Fibroblast of skin of left biceps (primary cell): ENCODE measurements around the gene ERCC8.
"Not testable (repeated sequence)": the region's sequence is repeated elsewhere in the genome, so short reads cannot be mapped to it uniquely, and the experiment has no call there.

Source experiments
- DNase-seq, 2 experiments: peaks; one replicate each; pipeline ENCODE4 v3.0.0-alpha.2; 2013; ENCODE audit warnings: low read depth in 2 of 2

ERCC8 gene

DNA sequence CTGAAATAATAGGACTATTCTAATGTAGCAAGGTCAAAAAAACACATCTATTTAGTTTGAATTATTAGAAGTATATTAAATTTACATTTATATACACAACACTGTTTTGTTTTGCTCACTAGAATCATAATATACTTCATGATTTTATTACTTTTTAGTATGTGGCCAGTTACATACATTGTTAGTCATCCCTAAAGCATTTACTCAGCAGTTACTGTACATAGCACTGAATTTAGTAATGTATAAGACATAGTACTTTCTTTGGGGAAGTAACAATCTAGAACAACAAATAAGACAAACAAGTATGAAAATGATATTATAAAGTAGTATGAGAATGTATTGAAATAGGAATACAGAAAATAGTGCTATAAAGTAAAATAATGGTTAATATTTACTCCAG, 28.2 kb downstream of the ERCC8 start:
- DNase-seq: peak in 1 of 2 experiments; percentile 10

DNA sequence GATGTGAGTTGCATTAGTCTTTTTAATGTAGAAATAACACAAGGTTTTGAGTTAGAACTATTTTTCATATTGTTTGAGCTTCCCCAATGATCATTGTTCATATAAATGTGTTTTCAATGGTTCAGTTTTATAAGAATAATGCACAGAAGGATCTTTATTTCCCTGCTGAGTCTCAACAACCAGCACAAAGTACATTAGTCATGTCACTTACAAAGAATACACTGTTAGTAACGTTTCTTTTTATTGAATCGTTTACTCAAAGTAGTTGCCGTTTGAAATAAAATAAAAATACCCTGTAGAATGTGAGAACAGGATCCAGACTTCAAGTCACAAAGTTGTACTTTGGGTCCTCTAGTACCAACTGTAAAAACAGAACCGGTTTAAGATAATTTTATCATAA, 41.5 kb downstream of the ERCC8 start:
- DNase-seq: no peak

DNA sequence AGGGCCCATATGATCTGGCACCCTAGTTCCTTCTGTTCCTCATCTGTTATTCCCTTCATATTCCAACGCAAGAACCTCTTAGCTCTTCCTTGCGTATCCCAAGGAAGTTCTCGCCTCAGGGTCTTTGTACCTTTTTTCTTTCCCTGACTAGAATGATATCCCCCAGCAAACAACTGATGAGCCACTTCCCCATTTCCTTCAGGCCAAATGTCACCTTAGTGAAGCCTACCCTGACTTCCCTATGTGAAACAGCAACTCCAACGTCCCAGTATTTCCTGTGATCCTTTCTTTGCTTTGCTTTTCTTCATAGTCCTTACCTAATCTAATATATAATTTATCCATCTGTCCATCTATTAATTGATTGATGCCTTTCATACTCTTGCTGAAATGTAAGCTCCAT, 47.9 kb downstream of the ERCC8 start:
- DNase-seq: no peak

DNA sequence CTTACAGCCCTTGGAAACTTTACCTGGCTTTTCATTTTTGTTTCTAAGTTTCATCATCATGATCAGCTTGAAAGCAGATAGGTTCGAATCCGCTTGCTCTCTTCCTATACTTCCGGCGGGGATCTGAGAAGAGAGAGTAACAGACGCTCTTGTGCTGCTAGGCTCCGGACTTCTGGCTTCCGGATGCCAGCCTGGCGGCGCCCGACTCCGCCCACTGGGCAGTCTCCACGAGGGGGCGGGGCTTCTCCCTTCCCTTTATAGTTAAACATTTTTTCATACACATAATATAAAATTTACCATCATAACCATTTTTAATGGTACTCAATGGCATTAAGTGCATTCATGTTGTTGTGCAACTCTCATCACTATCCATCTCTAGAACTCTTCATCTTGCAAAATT, 51.3 kb downstream of the ERCC8 start:
- DNase-seq: no peak

DNA sequence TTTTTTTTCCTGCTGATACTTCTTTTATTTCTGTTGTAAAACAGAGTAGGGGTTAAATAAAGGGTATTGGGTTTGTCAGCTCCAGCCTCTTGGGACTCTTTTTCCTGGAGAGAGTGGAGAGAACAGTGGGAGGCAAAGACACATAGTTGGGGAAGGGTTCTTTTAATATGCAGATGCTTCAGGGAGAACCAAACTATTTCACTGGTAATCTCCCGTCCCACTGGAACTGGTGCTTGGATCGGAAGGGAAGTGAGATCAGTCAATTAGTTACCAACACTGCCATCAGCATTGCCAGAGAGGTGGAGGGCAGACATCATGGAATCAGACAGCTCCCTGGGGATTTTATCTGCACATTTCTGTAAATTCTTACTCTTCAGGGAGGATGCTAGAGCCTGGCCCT, 53.2 kb downstream of the ERCC8 start:
- DNase-seq: no peak

DNA sequence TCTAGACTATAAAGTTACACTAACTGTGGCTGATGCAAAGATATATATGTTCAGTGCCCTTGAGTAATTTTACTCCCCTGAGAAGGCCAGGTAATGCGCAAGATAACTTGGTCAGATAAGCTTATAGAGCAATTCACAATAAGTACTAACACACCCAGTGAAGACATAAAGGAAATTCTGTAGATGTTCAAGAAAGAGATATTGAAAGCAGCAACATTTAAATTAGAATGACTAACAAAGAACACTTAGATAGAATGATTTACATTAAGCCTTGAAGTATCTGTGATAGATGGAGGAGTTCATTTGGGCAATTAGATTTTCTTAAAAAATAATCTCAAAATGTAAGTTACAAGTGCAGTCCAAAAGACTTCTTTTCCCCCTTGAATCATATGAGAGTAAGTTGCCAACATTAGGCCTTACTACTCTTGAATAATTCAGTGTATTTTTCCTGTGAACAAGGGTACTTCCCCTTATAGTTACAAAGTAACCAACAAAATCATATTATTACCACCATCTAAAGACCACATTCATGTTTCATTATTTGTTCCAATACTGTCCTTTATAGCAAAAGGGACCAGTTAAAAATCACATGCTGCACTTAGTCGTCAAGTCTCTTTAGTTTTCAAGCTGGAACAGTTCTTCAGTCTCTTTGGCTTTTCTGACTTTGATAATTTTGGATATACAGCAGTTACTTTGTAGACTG, 56.4 kb downstream of the ERCC8 start:
- no peak for DNase-seq

DNA sequence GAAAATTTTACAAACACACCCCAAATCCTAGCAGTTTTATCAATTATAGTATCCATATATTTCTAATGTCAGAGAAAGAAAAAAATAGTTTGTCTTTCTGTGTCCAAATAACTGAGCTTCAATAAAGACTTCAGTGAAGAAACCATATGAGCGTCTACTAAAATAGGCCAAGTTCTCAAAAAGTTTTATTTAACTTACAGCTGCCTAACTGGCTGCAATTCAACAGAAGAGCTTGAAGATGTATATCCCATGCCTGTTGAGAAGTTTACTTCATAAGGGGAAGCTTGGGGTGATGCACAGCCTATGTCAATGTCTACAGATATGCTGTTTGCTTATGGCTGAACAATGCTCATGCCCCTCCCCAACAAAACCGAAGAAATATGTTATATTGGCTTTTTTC, 57.1 kb downstream of the ERCC8 start:
- DNase-seq: no peak

DNA sequence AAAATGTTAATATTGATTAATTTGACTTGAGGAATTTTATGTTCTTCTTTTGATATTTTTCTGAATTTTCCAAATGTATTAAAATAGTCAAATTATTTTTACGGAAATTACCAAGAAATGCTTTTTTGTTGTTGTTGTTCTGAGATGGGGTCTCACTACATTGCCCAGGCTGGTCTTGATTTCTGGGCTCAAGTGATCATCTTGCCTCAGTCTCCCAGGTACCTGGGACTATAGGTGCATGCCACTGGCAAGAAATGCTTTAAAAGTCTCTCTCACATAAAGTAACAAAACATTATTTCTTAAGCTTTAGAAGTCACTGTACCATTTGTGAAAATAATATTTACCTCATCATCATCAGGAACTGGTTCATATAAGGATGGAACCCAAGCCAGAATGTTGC, 57.8 kb downstream of the ERCC8 start:
- DNase-seq: no peak

DNA sequence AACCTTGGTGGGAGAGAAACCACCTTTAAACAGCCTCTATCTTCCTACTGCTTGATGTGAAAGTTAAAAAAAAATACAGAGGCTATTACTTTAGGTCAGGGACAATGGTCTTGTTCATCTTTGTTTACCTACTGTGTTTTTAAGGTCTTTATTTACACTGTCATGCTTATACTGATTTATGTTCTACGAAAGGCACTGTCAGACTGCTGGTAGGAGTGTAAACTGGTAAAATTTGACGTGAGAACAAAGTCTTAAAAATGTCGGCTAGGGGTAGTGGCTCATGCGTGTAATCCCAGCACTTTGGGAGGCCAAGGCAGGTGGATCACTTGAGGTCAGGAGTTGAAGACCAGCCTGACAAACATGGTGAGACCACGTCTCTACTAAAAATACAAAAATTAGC, 58.7 kb downstream of the ERCC8 start:
- DNase-seq: no peak

DNA sequence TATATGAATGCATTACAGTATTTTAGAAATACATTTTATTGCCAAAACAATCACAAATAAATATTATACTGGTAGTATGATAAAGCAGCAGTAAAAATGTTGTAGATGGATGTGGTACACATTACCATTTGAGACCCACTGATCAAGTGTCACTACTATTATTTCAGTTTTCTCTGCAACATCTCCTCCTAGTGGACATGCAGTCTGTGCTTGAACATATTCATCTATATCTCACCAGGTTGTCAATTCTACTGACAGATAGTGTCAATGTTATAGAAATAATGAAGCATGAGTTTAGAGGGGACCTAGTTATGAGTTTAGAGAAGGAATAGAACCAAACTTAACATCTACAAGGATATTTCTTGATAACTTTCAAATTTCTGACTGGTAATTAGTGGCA, 61.6 kb downstream of the ERCC8 start:
- no peak for DNase-seq

DNA sequence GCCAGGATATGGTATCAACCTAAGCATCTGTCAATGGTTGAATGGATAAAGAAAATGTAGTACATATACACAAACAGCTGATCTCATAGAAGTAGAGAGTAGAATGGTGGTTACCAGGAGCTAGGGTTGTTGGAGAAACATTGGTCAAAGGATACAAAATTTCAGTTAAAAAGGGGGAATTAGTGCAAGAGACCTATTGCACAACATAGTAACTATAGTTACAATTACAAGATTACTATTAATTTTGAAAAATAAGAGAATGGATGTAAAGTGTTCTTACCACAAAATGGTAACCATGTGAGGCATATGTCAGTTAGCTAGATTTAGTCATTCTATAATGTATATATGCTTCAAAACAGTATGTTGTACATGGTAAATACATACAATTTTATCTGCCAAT, 72.0 kb downstream of the ERCC8 start:
- DNase-seq: no peak

DNA sequence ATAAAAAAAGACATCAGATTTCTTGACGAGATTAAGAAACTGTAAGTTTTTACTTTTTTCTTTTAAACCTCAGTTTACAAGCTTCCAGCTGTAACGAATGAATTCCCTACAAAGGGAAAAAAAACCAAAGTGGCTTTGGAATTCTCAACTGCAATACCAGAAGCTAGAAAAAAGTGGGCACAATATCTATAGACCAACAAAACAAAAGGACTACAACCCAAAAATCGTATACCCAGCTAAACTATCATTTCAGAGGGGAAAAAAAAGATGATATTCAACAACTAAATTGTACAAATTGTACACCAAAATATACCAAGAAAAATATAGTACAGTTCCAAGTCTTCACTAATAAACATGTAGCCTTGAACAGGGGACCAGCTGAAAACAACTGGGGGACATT, 74.0 kb downstream of the ERCC8 start:
- DNase-seq: no peak

DNA sequence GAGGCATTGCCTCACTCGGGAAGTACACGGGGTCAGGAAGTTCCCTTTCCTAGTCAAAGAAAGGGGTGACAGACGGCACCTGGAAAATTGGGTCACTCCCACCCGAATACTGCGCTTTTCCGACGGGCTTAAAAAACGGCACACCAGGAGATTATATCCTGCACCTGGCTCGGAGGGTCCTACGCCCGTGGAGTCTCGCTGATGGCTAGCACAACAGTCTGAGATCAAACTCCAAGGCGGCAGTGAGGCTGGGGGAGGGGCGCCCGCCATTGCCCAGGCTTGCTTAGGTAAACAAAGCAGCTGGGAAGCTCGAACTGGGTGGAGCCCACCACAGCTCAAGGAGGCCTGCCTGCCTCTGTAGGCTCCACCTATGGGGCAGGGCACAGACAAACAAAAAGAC, 84.3 kb downstream of the ERCC8 start:
- not testable (repeated sequence) for DNase-seq

DNA sequence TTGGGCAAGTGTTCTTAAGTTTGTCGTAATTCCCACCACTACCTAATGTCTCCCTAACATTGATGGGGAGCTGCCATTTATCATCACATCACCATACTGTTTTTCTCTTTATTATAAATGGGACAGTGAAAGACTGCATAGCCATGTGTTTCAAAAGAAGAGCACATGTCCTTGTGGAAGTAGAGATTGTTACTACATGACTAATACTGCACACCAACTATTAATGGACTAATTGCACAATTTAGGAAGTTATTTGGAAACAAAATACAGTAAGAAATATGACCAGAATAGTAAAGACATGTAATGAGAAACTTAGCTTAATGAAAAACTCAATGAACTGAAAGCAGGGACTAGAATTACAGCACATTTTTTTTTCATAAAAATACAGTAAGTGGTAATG, 88.8 kb downstream of the ERCC8 start:
- DNase-seq: no peak

DNA sequence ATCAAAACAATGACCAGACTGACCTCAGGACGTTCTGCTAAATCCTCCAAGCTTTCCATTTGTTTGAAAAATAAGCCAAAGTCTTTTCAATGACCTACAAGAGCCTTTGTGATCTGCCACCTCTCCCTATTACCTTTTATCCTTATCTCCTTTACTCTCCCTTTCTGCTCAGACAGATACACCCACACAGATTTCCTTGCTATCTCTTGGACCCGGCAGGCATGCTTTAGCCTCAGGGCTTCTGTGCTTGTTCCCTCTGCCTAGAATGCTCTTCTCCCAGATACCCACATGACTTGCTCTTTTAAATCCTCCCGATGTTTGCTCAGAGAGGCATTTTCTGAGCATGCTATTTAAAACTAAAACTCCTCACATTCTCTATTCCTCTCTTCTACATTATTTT, 91.9 kb downstream of the ERCC8 start:
- DNase-seq: no peak

DNA sequence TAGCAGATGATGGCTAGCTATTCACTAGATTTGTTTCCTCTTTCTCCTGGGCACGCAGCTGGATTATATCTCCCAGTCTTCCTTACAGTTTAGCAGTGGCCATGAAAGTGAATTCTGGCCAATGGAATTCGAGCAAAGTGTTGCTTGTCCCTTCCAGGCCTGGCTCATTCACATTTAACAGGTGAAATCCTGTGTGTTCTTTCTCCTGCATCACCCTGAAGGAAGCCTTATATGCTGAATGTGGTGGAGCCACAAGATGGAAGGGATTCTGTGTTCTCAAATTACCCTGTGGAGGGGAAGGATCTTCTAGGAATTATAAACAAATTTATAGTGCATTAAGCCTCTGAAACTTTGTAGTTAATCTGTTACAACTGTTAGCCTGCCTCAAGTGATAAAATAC, 92.6 kb downstream of the ERCC8 start:
- DNase-seq: no peak

DNA sequence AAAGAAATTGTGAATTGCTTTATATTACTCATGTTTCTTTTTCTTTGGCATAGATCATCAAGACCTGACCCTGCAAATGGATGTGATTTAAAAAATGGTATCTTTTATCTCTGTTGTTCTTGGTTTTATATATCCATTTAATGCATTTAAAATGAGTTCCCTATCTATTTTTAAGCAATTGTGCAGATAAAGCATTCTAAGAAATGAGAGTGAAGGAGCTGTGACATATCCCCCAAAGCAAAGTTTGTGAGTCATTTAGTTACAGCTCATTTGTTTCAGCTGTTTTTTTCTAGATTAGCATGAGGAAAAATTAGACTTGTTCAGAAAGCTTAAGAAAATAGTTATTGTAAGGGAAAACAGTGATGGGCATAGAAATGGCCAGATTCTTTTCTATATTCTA, 93.2 kb downstream of the ERCC8 start:
- DNase-seq: no peak

DNA sequence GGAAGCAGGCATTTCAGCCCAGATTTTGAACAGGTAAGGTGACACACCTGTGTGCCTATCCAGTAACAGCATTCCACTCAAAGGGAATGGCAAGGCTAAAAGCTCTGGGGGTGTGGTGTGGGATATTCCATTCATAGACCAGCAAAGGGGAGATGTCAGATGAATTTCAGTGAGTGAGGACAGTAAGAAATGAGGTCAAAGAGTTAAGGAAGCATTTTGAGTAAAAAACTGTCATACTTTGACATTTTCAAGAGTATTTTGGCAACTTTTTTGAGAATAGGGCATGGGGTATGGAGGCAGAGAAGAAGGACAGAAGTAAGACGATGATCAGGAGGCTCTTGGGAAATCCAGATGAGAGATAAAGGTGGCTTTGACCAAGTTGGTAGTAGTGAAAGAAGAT, 98.6 kb downstream of the ERCC8 start:
- DNase-seq: no peak

DNA sequence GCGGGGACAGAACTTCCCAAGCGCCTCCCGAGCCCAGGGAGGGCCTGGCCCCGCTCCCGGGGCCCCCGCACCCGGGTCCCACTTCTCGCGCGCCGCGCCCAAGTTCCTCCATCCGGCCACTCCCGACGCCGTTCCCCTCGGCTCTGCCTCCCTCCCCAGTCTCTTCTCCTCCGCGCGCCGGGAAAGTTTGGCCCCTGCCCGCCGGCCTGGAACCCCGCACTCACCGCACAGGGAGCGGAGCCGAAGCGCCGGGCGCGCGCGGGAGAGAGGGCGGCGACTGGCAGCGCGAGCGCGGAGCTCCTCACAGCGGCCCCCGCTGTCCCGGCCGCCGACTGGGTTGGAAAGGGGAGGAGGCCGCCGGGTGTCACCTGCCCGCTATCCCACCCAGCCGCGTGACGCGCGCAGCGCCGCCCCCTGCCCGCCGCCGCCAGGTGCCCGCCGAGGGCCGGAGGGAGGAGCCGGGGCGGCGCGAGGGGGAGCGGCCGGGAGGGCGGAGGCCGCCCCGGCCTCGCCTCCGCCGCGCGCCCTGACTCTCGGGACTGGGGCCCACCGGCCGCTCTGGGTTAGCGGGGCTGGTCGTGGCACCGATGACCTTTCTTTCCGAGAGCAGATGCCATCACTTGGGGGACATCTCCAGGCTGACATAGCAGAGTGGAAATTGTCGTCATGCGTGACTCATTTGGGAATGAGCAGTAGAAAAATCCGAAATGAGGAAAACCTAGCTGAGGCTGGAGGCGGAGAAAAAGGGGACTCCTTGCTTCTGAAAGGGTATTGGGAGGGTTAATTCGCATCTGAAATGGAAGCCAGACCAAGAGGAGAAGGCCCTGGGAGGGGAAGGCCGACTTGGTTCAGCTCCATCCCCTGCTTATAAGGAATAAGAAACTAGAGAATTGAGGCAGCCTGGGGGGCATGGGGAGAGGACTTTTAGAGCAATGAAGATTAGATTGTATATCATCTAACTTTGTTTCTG, 100.6 kb downstream of the ERCC8 start, which contains the start of gene ELOVL7:
ELOVL7 (minus strand) TSS at position 334 of the 970 bp plus-strand sequence. CDS start 56,872 bp downstream, outside the sequence.
- no peak for DNase-seq

DNA sequence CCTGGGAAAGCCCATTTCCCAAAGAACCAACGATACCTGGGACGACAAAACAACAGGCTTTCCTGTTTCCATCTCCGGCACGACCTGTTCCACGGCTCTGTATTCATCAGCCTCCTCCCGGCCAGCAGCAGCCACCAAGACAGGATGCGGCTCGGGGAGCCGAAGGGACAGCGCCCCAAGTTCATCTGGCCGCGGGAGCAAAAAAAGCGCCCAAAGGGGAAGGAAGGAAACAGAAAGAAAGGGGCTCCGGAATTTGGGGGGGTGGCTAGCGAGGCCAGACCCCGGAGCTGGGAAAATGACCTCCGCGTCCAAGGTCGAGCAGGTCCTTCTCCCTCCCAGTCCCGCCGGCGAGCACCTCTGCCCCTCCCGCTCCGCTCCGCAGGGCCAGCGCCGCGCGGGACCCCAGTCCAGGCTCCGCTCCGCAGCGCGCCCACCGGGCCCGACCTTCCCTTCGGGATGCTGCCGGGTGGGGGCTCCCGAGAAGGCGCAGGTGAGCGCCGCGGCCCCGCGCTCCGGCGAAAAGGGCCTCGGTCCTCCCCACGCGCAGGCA, 101.4 kb downstream of the ERCC8 start:
- no peak for DNase-seq

DNA sequence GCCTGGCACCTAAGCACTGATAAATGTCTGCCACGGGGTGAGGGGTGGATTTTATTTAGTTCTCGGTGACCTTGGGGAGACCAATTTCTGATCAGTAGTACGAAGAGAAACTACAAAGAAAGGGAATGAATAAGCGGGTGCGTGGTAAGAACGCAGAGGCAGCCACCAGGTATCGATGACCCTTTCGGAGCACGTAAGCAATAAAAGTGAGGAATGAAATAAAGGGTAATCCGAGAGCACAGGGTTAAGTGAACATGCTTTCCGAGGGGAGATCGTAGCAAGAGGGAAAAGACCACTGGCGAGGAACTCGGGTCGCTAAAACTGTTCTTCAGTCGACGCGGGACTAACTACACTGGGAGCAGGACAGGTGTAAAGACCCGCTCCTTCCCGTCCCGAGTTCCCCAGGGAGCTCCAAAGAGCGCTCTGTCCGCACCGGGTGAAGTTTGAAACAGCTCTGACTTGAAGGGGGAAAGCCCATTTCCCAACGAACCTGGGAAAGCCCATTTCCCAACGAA, 101.9 kb downstream of the ERCC8 start:
- DNase-seq: no peak

DNA sequence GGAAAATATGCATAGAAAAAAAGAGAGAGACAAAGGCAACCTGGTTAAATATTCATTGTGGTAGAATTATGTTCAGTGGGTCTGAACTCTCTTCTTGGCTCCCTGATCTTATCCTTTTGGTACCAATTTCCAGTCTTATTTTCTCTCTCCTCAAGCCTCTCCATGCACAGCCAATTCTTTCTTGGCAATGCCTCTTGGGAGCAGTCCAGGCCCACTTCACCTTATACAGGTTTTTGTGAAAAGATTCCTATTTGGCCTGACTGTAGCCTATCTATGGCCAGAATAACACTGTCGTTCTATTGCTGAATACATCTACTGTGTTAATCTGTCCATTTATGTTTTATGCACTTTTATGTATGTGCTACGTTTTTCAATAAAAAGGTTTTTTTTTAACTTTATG, 103.5 kb downstream of the ERCC8 start:
- DNase-seq: no peak

DNA sequence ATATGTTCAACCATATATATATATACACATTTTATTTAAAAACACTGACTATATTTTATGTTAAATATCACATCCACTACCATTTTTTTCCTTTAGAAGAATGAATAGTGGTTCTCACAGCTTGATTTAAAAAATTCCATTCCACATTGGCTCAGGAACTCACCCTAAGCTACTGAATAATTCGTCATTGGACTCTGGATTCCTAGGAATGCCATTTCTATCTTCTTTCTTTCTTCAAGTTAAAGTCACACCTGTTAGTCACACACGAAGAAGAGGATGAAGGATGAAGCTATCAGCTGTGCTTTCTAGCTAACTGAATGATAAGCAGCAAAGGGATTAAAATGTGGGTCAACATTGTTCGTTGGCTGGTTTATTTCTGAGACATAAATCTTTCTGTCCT, 108.7 kb downstream of the ERCC8 start:
- no peak for DNase-seq
